Stomach (tissue), 4 donors: ENCODE measurements around the gene EXOG.

Experiments used
- POLR2A ChIP-seq, 4 donors: fragments of 450-650 bp; IDR thresholded peaks; one replicate each; pipeline ENCODE4 v1.6.1; 2016; ENCODE audit warnings: antibody characterized with exemption in 4 of 4, control low read depth in 2 of 4, mild to moderate bottlenecking in 1 of 4, moderate library complexity in 1 of 4
- POLR2AphosphoS5 ChIP-seq, 3 donors: sonication (generic); formaldehyde crosslinking; IDR thresholded peaks; one replicate each; pipeline ENCODE4 v1.6.1; 2016; ENCODE audit warnings: antibody characterized with exemption in 3 of 3
- TF ChIP-seq, protein P1 (sequence below), 7 experiments: fragments of 450-650 bp in 4 of 7; fragments of 200-600 bp in 3 of 7; sonication (generic) in 3 of 7; IDR thresholded peaks; one replicate each; pipeline ENCODE4 v1.5.1; 2016 to 2019; ENCODE audit warnings: antibody characterized with exemption in 7 of 7, control low read depth in 2 of 7, mild to moderate bottlenecking in 1 of 7

DNA sequence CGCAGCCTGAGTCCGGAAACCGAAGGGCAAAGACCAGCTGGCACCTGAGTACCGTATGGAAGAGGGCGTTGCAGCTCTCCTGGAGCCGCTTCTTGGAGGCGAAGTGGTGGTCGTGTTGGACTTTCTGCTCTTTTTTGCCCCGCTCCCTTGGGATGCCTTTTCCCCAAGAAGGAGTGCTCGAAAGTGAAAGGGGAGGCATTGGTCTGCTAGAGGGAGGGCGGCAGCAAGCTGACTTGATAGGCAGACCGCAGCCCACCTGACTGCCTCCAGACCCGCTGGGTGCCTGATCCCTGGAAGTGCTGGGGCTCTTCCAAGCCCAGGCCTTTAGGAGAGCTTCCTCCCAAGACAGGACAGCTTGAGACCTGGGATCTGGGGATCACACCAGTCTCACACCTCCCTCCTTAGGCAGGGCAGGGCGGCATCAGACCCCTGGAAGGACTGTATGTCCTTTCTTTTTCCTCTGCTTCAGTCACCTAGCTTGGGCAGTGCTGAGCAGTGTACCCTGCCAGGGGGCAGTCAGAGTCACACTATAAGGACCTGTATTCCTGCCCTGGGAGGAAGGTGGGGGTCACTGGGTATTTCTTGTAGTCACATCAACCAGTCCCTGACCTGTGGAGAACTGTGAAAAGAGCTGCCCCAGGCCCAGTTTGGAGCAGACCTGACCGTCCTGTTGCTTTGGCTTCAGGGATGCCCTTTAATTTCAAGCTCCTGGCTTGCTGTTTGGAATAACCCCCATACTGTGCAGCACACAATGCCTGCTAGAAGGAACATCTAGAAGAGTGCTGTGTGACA, 40.3 kb upstream of the EXOG start:
- TF ChIP-seq, protein P1, sequence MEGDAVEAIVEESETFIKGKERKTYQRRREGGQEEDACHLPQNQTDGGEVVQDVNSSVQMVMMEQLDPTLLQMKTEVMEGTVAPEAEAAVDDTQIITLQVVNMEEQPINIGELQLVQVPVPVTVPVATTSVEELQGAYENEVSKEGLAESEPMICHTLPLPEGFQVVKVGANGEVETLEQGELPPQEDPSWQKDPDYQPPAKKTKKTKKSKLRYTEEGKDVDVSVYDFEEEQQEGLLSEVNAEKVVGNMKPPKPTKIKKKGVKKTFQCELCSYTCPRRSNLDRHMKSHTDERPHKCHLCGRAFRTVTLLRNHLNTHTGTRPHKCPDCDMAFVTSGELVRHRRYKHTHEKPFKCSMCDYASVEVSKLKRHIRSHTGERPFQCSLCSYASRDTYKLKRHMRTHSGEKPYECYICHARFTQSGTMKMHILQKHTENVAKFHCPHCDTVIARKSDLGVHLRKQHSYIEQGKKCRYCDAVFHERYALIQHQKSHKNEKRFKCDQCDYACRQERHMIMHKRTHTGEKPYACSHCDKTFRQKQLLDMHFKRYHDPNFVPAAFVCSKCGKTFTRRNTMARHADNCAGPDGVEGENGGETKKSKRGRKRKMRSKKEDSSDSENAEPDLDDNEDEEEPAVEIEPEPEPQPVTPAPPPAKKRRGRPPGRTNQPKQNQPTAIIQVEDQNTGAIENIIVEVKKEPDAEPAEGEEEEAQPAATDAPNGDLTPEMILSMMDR (IDR thresholded peaks at IDR 0.05) = no peak
- TF ChIP-seq POLR2AphosphoS5 (IDR thresholded peaks at IDR 0.05) (no peak), POLR2A (IDR thresholded peaks at IDR 0.05) (no peak)
